ENCODE results near the gene GNAZ.

GNAZ gene

GRCh38 chr22:23079240-23079768 is 9.0 kb downstream of the GNAZ start:
- DNase-seq, result no peak

- no peak for DNase-seq
These were observed 9.6 kb downstream of the GNAZ start for GRCh38 chr22:23079814-23080521.

- DNase-seq, result no peak
These were observed 10.4 kb downstream of the GNAZ start for GRCh38 chr22:23080613-23081290.

- DNase-seq, result no peak
These were observed 12.4 kb downstream of the GNAZ start for GRCh38 chr22:23082534-23083314.

- DNase-seq, result no peak
These were observed 13.1 kb downstream of the GNAZ start for GRCh38 chr22:23083315-23084021.

GRCh38 chr22:23084453-23085350 is 14.4 kb downstream of the GNAZ start:
- DNase-seq, result no peak

GRCh38 chr22:23085351-23085671 is 15.0 kb downstream of the GNAZ start:
- no peak for DNase-seq

GRCh38 chr22:23085785-23086184 is 15.5 kb downstream of the GNAZ start:
- DNase-seq, result no peak

- no peak for DNase-seq
These were observed 15.9 kb downstream of the GNAZ start for GRCh38 chr22:23086263-23086662.

- DNase-seq, result no peak
These were observed 16.5 kb downstream of the GNAZ start for GRCh38 chr22:23086787-23087186.

GRCh38 chr22:23088199-23088604 is 17.9 kb downstream of the GNAZ start:
- DNase-seq, result no peak

GRCh38 chr22:23089010-23089409 is 18.7 kb downstream of the GNAZ start:
- DNase-seq, result no peak

- DNase-seq, result no peak
These were observed 19.5 kb downstream of the GNAZ start for GRCh38 chr22:23089633-23090456.

- DNase-seq, result no peak
These were observed 20.1 kb downstream of the GNAZ start for GRCh38 chr22:23090457-23090835.

GRCh38 chr22:23091760-23092159 is 21.4 kb downstream of the GNAZ start:
- no peak for DNase-seq

- DNase-seq, result no peak
These were observed 22.1 kb downstream of the GNAZ start for GRCh38 chr22:23092217-23092955.

GRCh38 chr22:23093051-23093788 is 22.9 kb downstream of the GNAZ start:
- DNase-seq, result no peak

GRCh38 chr22:23094260-23094659 is 23.9 kb downstream of the GNAZ start:
- no peak for DNase-seq

Measured in stimulated activated CD4-positive, alpha-beta T cell treated with anti-CD3 and anti-CD28 coated beads, Interleukin-1b, Interleukin-23, amount 100 ng/mL, for 48 hours (primary cell).